Activated naive CD4-positive, alpha-beta T cell treated with anti-CD3 and anti-CD28 coated beads, Interleukin-2, amount 10 ng/mL, durations not matched to agents 7 days and 5 days (primary cell): ENCODE measurements around the gene OR8K3.

Experiments
- CTCF ChIA-PET: fragments of 350-600 bp; sonication (Branson Sonifier 250); formaldehyde crosslinking; loops from one replicate; lab custom pipeline; 2021; ENCODE audit warnings: antibody characterized with exemption; lab: Charles Lee
- DNase-seq: peaks from one replicate; pipeline ENCODE4 v3.0.0-alpha.2; 2020
- H3K27ac Mint-ChIP-seq: one replicate; pipeline ENCODE4 v1.8.0; 2021; ENCODE audit warnings: mild to moderate bottlenecking, moderate library complexity, mixed read lengths
- H3K27me3 Mint-ChIP-seq: one replicate; pipeline ENCODE4 v1.8.0; 2021; ENCODE audit warnings: mild to moderate bottlenecking, mixed read lengths
- H3K36me3 Mint-ChIP-seq: one replicate; pipeline ENCODE4 v1.8.0; 2021; ENCODE audit warnings: mixed read lengths
- H3K4me1 Mint-ChIP-seq: one replicate; pipeline ENCODE4 v1.8.0; 2021; ENCODE audit warnings: mixed read lengths
- H3K4me3 Mint-ChIP-seq: one replicate; pipeline ENCODE4 v1.8.0; 2021; ENCODE audit warnings: mild to moderate bottlenecking, moderate library complexity, mixed read lengths
- H3K9me3 Mint-ChIP-seq: one replicate; pipeline ENCODE4 v1.8.0; 2021; ENCODE audit warnings: mixed read lengths

Gene OR8K3

DNA sequence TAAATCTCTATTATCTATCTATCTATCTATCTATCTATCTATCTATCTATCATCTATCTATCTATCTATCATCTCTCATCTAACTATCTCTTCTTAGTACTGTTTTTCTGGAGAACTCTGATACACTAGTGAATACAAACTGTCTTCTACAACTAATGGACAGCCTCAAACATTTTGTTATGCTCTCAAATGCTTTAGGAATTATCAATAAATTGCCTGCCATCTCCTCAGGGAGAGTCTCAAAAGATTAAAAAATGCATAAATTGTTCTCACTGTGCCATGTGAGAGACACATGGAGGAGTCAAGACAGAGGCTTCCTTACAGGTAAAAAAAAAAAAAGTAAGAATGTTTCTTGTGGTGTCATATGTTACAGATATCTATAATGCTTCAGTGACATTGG lies at the start of gene OR8K3:
OR8K3 (plus strand) TSS at position 301 of the 400 bp plus-strand sequence. CDS start 3,163 bp downstream, outside the sequence.
- Mint-ChIP-seq H3K27ac (no peak within 1 kb of the TSS), H3K36me3 (no peaks in the 10 kb centered on the region), H3K9me3 (peaks cover 24% of the 10 kb centered on the region), H3K27me3 (no peaks in the 10 kb centered on the region), H3K4me1 (no peaks in the 10 kb centered on the region), H3K4me3 (no peak within 1 kb of the TSS)
- CTCF ChIA-PET, result no interaction called here
- no peak for DNase-seq

DNA sequence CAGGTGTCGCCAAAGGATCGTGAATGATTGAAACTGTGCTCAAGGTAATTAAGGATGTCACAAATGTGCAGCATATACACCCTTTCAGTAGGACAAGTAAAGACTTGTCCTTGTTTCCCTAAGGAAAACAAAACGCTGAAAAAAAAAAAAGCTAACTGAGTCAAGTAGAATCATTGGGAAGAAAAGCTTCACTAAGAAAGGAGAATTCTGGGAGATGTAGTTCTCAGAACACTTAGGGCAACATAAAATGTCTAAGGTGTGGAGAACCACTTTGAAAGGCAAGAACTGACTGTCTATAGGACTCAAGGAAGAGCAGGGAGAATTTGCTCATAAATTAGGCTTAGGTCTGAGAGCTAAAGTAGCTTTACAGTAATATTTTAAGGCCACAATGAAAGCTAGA lies 43.9 kb upstream of the OR8K3 start:
- Mint-ChIP-seq H3K4me1 (no peaks in the 10 kb centered on the region), H3K27me3 (no peaks in the 10 kb centered on the region), H3K27ac (no peak overlapping the region), H3K36me3 (no peaks in the 10 kb centered on the region), H3K4me3 (no peak overlapping the region), H3K9me3 (peaks cover 18% of the 10 kb centered on the region)
- no peak for DNase-seq
- CTCF ChIA-PET, result no interaction called here

DNA sequence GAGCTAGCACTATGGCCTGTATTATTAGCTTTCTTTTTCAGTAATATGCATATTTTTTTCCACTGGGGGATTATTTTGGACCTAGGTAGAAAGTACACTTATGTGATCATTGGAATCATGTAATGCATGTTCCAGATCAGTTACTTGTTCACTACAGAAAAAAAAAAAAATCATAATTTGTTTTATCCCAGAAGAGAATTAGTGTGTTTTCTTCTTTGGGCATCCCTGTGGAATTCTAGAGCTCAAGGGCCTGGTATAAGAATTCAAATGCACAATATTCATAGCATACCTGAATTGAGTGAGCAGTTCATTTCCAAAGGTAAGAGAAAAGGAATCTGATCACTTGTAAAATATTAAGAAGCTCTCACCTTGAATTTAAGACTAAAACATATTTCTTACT lies 41.1 kb upstream of the OR8K3 start, which contains the start of gene OR5T1:
OR5T1 (plus strand) TSS at position 301 of the 400 bp plus-strand sequence. CDS start 1,485 bp downstream, outside the sequence.
- no peak within 1 kb of the TSS for H3K27ac Mint-ChIP-seq
- no peaks in the 10 kb centered on the region for H3K27me3 Mint-ChIP-seq
- no peaks in the 10 kb centered on the region for H3K36me3 Mint-ChIP-seq
- peaks cover 11% of the 10 kb centered on the region for H3K9me3 Mint-ChIP-seq
- DNase-seq, result no peak
- no peak within 1 kb of the TSS for H3K4me3 Mint-ChIP-seq
- CTCF ChIA-PET, result no interaction called here
- no peaks in the 10 kb centered on the region for H3K4me1 Mint-ChIP-seq

DNA sequence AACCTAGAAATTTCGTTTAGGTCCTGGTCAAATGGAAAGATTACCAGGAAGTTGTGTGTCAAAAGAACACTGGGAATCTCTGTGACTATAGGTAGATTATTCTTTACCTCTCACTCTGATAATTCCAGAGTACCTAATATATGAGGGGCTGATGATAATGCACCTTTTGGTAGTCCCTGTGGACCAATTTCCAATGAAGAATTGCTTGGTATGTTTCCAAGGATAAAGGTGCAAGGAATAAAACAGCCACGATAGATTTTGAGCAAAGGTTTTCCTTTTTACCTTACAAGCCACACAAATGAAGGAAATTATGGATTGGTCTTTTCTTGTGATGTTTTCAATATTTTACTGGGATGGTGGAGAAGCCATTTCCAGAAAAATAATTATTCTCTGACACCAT lies 22.8 kb upstream of the OR8K3 start, which contains the start of gene OR8H1:
OR8H1 (minus strand) TSS at position 101 of the 400 bp plus-strand sequence. CDS start 1,192 bp downstream, outside the sequence.
- no peaks in the 10 kb centered on the region for H3K4me1 Mint-ChIP-seq
- CTCF ChIA-PET, result no interaction called here
- no peaks in the 10 kb centered on the region for H3K27me3 Mint-ChIP-seq
- peaks cover 12% of the 10 kb centered on the region for H3K9me3 Mint-ChIP-seq
- no peaks in the 10 kb centered on the region for H3K36me3 Mint-ChIP-seq
- no peak within 1 kb of the TSS for H3K27ac Mint-ChIP-seq
- no peak within 1 kb of the TSS for H3K4me3 Mint-ChIP-seq
- DNase-seq, result no peak

DNA sequence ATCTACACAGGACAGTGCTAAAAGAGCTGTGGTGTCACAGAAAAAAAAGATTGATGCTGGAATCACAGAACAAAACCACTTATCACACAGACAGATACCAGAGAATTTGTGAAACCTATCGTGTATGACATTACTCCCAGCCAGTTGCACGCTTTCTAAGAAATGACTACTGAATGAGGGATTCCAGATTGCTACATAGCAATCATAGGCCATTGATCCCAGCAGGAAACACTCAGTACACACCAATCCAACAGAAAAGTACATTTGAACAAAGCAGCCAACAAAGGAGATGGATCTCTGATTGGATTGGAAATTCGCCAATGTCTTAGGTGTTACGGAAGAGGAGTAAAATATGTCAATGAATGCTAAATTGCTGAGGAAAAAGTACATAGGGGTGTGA lies 18.0 kb upstream of the OR8K3 start:
- Mint-ChIP-seq H3K27me3 (no peaks in the 10 kb centered on the region), H3K36me3 (no peaks in the 10 kb centered on the region), H3K4me3 (no peak overlapping the region), H3K4me1 (no peaks in the 10 kb centered on the region), H3K27ac (no peak overlapping the region), H3K9me3 (peaks cover 6% of the 10 kb centered on the region)
- DNase-seq, result no peak
- CTCF ChIA-PET, result no interaction called here

DNA sequence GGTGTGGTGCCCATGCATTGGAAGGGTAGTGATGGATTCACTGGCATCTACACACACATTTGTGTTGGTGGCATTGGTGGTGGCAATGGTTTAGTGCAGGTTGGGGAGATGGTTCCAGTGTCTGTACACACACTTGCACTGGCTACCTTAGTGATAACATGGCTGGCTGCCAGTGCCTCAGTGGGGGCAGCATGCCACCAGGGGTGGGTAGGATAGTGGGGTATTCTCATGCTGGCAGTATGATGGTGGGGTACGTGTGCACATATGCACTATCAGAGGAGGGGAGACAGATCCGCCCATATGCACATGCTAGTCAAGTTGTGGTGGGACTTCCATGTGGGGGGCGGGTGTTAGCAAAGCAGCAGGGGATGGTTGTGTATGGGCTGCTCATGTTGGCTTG lies 7.1 kb upstream of the OR8K3 start:
- Mint-ChIP-seq H3K9me3 (peaks cover 43% of the 10 kb centered on the region), H3K4me3 (no peak overlapping the region), H3K27ac (no peak overlapping the region), H3K4me1 (no peaks in the 10 kb centered on the region), H3K36me3 (no peaks in the 10 kb centered on the region), H3K27me3 (no peaks in the 10 kb centered on the region)
- DNase-seq, result no peak
- CTCF ChIA-PET, result no interaction called here

DNA sequence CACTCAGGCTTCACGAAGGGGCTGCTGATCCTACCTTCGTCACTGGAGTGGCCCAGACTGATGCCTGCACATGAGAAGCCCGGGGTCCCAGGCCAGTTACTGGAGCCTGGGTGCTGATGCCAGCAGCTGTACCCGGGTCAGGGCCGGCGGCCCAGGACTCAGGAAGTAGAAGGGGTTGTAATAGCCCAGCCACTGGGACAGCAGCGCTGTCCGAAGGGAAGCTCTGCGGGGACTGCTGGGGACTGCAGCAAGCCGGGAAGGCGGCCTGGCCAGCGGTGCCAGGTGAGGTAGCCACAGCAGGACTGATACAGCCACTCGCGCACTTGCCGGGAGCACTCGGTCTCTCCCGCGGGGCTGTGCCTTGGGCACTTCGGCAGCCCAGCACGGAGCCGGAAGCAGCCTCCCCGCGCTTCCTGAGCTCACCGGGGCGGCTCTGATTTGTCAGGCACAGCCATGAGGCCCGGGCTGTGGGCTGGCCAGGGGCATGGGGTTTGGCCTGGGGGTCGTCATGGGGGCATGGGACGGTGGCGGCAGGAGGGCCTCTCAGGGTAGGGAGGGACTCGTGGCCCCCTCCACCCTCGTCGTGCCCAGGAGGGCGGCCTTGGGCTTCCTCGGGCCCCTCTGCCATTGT lies 17.0 kb downstream of the OR8K3 start:
- CTCF ChIA-PET, result no interaction called here
- no peaks in the 10 kb centered on the region for H3K36me3 Mint-ChIP-seq

DNA sequence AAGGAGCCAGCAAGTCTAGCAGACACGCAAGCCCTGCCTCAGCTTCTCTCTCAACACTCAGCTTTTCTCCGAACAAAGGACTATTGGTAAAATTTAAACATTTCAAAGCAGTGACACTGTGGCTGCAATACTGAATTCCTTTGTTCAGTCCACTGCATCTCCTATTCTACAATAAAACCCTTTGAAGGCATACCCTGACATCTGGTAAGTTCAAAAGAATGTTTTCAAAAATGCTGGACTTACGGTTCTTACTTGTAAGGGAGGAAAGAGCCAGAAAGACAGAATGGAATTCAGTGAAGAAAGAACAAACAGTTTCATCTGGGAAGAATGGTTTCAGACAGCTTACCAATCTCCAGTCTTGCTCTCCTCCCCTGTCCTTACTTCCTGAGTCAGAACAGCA lies 18.2 kb downstream of the OR8K3 start:
- H3K36me3 Mint-ChIP-seq, result no peaks in the 10 kb centered on the region
- CTCF ChIA-PET, result no interaction called here

More for the DNA sequence above, 17.0 kb downstream of the OR8K3 start:
- Mint-ChIP-seq H3K9me3 (peaks cover 4% of the 10 kb centered on the region), H3K27ac (no peak overlapping the region), H3K4me3 (no peak overlapping the region), H3K27me3 (no peaks in the 10 kb centered on the region), H3K4me1 (no peaks in the 10 kb centered on the region)
- DNase-seq, result no peak

DNA sequence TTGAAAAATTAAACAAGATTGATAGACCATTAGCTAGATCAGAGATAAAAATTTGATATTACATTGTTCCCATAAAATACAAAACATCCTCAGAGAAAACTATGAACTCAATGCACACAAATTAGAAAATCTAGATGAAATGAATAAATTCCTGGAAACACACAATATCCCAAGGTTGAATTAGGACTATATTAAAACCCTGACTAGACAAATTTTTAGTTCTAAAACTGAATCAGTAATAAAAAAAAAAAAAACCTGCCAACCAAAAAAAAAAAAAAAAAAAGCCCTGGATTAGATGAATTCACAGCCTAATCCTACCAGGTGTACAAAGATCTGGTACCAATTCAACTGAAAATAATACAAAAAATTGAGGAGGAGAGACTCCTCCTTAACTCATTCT lies 25.3 kb downstream of the OR8K3 start:
- Mint-ChIP-seq H3K36me3 (no peaks in the 10 kb centered on the region), H3K4me3 (no peak overlapping the region), H3K27me3 (no peaks in the 10 kb centered on the region), H3K9me3 (peaks cover 19% of the 10 kb centered on the region), H3K27ac (no peak overlapping the region), H3K4me1 (no peaks in the 10 kb centered on the region)
- DNase-seq, result no peak
- CTCF ChIA-PET, result no interaction called here

More for the DNA sequence above, 18.2 kb downstream of the OR8K3 start:
- H3K27me3 Mint-ChIP-seq, result no peaks in the 10 kb centered on the region
- no peaks in the 10 kb centered on the region for H3K4me1 Mint-ChIP-seq
- peaks cover 4% of the 10 kb centered on the region for H3K9me3 Mint-ChIP-seq
- no peak overlapping the region for H3K4me3 Mint-ChIP-seq
- H3K27ac Mint-ChIP-seq, result no peak overlapping the region
- DNase-seq, result no peak

DNA sequence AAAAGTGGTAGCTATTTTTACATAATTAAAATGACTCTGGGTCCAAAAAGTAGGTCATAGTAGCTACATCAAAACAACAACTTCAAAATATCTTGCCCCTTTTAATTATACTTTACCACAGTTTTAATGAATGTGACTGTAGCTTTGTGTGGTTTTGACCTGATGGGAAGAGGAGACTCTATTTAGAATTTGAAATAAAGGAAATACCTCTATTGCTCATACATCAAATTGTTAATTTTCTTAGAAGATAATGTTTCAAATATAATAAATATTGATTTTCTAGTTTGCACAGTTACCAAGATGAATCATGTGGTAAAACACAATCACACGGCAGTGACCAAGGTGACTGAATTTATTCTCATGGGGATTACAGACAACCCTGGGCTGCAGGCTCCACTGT lies 30.8 kb downstream of the OR8K3 start, which contains the start of gene OR8K1:
OR8K1 (plus strand) TSS at position 301 of the 400 bp plus-strand sequence; CDS start at position 301, 0 bp downstream.
- Mint-ChIP-seq H3K27ac (no peak within 1 kb of the TSS), H3K9me3 (peaks cover 9% of the 10 kb centered on the region), H3K27me3 (no peaks in the 10 kb centered on the region)

DNA sequence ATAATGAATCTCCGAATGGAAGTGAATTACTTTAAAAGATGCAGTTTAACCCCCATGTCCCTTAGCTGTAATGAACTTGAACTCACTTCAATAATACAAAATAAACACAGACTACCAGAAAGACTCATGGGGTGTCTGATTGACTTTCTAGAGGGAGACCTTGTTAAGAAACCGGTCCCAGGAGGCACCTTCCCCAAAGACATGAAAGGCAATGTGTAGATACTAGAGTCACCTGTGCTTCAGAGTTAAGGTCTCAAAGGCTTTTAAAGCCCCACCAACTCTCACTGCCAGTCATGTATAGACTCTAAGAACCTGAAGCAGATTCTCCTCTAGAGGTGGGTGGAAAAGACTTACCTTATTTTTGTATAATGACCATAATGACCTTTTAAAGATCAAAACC lies 39.0 kb downstream of the OR8K3 start, which contains the start of gene OR8J1:
OR8J1 (plus strand) TSS at position 301 of the 400 bp plus-strand sequence. CDS start 5,956 bp downstream, outside the sequence.
- H3K27me3 Mint-ChIP-seq, result no peaks in the 10 kb centered on the region
- H3K27ac Mint-ChIP-seq, result no peak within 1 kb of the TSS
- H3K36me3 Mint-ChIP-seq, result no peaks in the 10 kb centered on the region
- peaks cover 3% of the 10 kb centered on the region for H3K9me3 Mint-ChIP-seq
- H3K4me3 Mint-ChIP-seq, result no peak within 1 kb of the TSS
- DNase-seq, result no peak
- CTCF ChIA-PET, result no interaction called here
- H3K4me1 Mint-ChIP-seq, result no peaks in the 10 kb centered on the region

More for the DNA sequence above, 30.8 kb downstream of the OR8K3 start, which contains the start of gene OR8K1:
- H3K4me3 Mint-ChIP-seq, result no peak within 1 kb of the TSS
- no peak for DNase-seq
- CTCF ChIA-PET, result no interaction called here
- H3K36me3 Mint-ChIP-seq, result no peaks in the 10 kb centered on the region
- no peaks in the 10 kb centered on the region for H3K4me1 Mint-ChIP-seq
